ENCODE data around the gene SLC25A44.

Gene SLC25A44

GRCh38 chr1:156151093-156151688 lies 42.7 kb upstream of the SLC25A44 start:
- Histone ChIP-seq H3K27me3 (ENCODE audit: control insufficient read depth in 5 of 5, insufficient read depth in 4 of 5, low read length in 5 of 5) (peaks cover 0 to 16% (median 4%) of the 10 kb centered on the region in 5 donors), H3K4me3 (ENCODE audit: low read depth in 1 of 5, low read length in 5 of 5) (no peak overlapping the region), H3K27ac (ENCODE audit: low read depth, low read length) (no peak overlapping the region), H3K4me1 (ENCODE audit: control insufficient read depth in 5 of 5, insufficient read depth in 5 of 5, low read length in 5 of 5) (peaks cover 4 to 42% (median 16%) of the 10 kb centered on the region in 5 donors), H3K9me3 (ENCODE audit: control insufficient read depth in 5 of 5, low read length in 5 of 5) (no peaks in the 10 kb centered on the region), H3K9ac (ENCODE audit: low read length in 5 of 5) (no peak overlapping the region), H3K36me3 (ENCODE audit: control insufficient read depth in 5 of 5, insufficient read depth in 5 of 5, low read length in 5 of 5) (no peaks in the 10 kb centered on the region)

- Histone ChIP-seq H3K9me3 (ENCODE audit: control insufficient read depth in 5 of 5, low read length in 5 of 5) (no peaks in the 10 kb centered on the region), H3K36me3 (ENCODE audit: control insufficient read depth in 5 of 5, insufficient read depth in 5 of 5, low read length in 5 of 5) (no peaks in the 10 kb centered on the region), H3K4me3 (ENCODE audit: low read depth in 1 of 5, low read length in 5 of 5) (no peak overlapping the region), H3K27me3 (ENCODE audit: control insufficient read depth in 5 of 5, insufficient read depth in 4 of 5, low read length in 5 of 5) (peaks cover 0 to 16% (median 4%) of the 10 kb centered on the region in 5 donors), H3K4me1 (ENCODE audit: control insufficient read depth in 5 of 5, insufficient read depth in 5 of 5, low read length in 5 of 5) (peaks cover 0 to 29% (median 6%) of the 10 kb centered on the region in 5 donors), H3K9ac (ENCODE audit: low read length in 5 of 5) (no peak overlapping the region), H3K27ac (ENCODE audit: low read depth, low read length) (no peak overlapping the region)
Measured at GRCh38 chr1:156152628-156153027, 41.3 kb upstream of the SLC25A44 start.

- Histone ChIP-seq H3K4me1 (ENCODE audit: control insufficient read depth in 5 of 5, insufficient read depth in 5 of 5, low read length in 5 of 5) (peaks cover 0 to 22% (median 6%) of the 10 kb centered on the region in 5 donors), H3K4me3 (ENCODE audit: low read depth in 1 of 5, low read length in 5 of 5) (no peak within 1 kb of the TSS), H3K27ac (ENCODE audit: low read depth, low read length) (no peak within 1 kb of the TSS), H3K9ac (ENCODE audit: low read length in 5 of 5) (no peak within 1 kb of the TSS), H3K9me3 (ENCODE audit: control insufficient read depth in 5 of 5, low read length in 5 of 5) (no peaks in the 10 kb centered on the region), H3K36me3 (ENCODE audit: control insufficient read depth in 5 of 5, insufficient read depth in 5 of 5, low read length in 5 of 5) (no peaks in the 10 kb centered on the region), H3K27me3 (ENCODE audit: control insufficient read depth in 5 of 5, insufficient read depth in 4 of 5, low read length in 5 of 5) (peaks cover 0 to 16% (median 4%) of the 10 kb centered on the region in 5 donors)
Measured at GRCh38 chr1:156153362-156153761, 40.5 kb upstream of the SLC25A44 start, which contains the start of gene SEMA4A. TSS of gene SEMA4A (plus strand) at chr1:156153585. CDS start at chr1:156154579, 994 bp downstream.

- peaks cover 0 to 17% (median 6%) of the 10 kb centered on the region in 5 donors for H3K4me1 ChIP-seq (ENCODE audit: control insufficient read depth in 5 of 5, insufficient read depth in 5 of 5, low read length in 5 of 5)
- H3K36me3 ChIP-seq (ENCODE audit: control insufficient read depth in 5 of 5, insufficient read depth in 5 of 5, low read length in 5 of 5), result no peaks in the 10 kb centered on the region
- H3K9me3 ChIP-seq (ENCODE audit: control insufficient read depth in 5 of 5, low read length in 5 of 5), result no peaks in the 10 kb centered on the region
- no peak overlapping the region for H3K9ac ChIP-seq (ENCODE audit: low read length in 5 of 5)
- peaks cover 0 to 15% (median 4%) of the 10 kb centered on the region in 5 donors for H3K27me3 ChIP-seq (ENCODE audit: control insufficient read depth in 5 of 5, insufficient read depth in 4 of 5, low read length in 5 of 5)
- H3K4me3 ChIP-seq (ENCODE audit: low read depth in 1 of 5, low read length in 5 of 5), result no peak overlapping the region
- H3K27ac ChIP-seq (ENCODE audit: low read depth, low read length), result no peak overlapping the region
Measured at GRCh38 chr1:156154317-156154749, 39.6 kb upstream of the SLC25A44 start.

GRCh38 chr1:156155756-156156510 lies 38.0 kb upstream of the SLC25A44 start:
- Histone ChIP-seq H3K4me1 (ENCODE audit: control insufficient read depth in 5 of 5, insufficient read depth in 5 of 5, low read length in 5 of 5) (peaks cover 2 to 22% (median 13%) of the 10 kb centered on the region in 5 donors), H3K9me3 (ENCODE audit: control insufficient read depth in 5 of 5, low read length in 5 of 5) (no peaks in the 10 kb centered on the region), H3K27me3 (ENCODE audit: control insufficient read depth in 5 of 5, insufficient read depth in 4 of 5, low read length in 5 of 5) (no peaks in the 10 kb centered on the region), H3K27ac (ENCODE audit: low read depth, low read length) (no peak overlapping the region), H3K9ac (ENCODE audit: low read length in 5 of 5) (no peak overlapping the region), H3K36me3 (ENCODE audit: control insufficient read depth in 5 of 5, insufficient read depth in 5 of 5, low read length in 5 of 5) (no peaks in the 10 kb centered on the region), H3K4me3 (ENCODE audit: low read depth in 1 of 5, low read length in 5 of 5) (no peak overlapping the region)

GRCh38 chr1:156157506-156157905 lies 36.4 kb upstream of the SLC25A44 start:
- Histone ChIP-seq H3K36me3 (ENCODE audit: control insufficient read depth in 5 of 5, insufficient read depth in 5 of 5, low read length in 5 of 5) (no peaks in the 10 kb centered on the region), H3K4me1 (ENCODE audit: control insufficient read depth in 5 of 5, insufficient read depth in 5 of 5, low read length in 5 of 5) (peaks cover 7 to 27% (median 17%) of the 10 kb centered on the region in 5 donors), H3K9ac (ENCODE audit: low read length in 5 of 5) (no peak overlapping the region), H3K9me3 (ENCODE audit: control insufficient read depth in 5 of 5, low read length in 5 of 5) (no peaks in the 10 kb centered on the region), H3K27me3 (ENCODE audit: control insufficient read depth in 5 of 5, insufficient read depth in 4 of 5, low read length in 5 of 5) (no peaks in the 10 kb centered on the region), H3K4me3 (ENCODE audit: low read depth in 1 of 5, low read length in 5 of 5) (no peak overlapping the region), H3K27ac (ENCODE audit: low read depth, low read length) (no peak overlapping the region)

- Histone ChIP-seq H3K36me3 (ENCODE audit: control insufficient read depth in 5 of 5, insufficient read depth in 5 of 5, low read length in 5 of 5) (peaks cover 0 to under 1% (median 0%) of the 10 kb centered on the region in 5 donors), H3K4me3 (ENCODE audit: low read depth in 1 of 5, low read length in 5 of 5) (no peak overlapping the region), H3K4me1 (ENCODE audit: control insufficient read depth in 5 of 5, insufficient read depth in 5 of 5, low read length in 5 of 5) (peaks cover 7 to 28% (median 17%) of the 10 kb centered on the region in 5 donors), H3K9me3 (ENCODE audit: control insufficient read depth in 5 of 5, low read length in 5 of 5) (no peaks in the 10 kb centered on the region), H3K9ac (ENCODE audit: low read length in 5 of 5) (no peak overlapping the region), H3K27me3 (ENCODE audit: control insufficient read depth in 5 of 5, insufficient read depth in 4 of 5, low read length in 5 of 5) (no peaks in the 10 kb centered on the region), H3K27ac (ENCODE audit: low read depth, low read length) (no peak overlapping the region)
Measured at GRCh38 chr1:156157966-156158365, 35.9 kb upstream of the SLC25A44 start.

- Histone ChIP-seq H3K4me3 (ENCODE audit: low read depth in 1 of 5, low read length in 5 of 5) (peak overlapping the region; percentile 19 to 76 (median 66)), H3K36me3 (ENCODE audit: control insufficient read depth in 5 of 5, insufficient read depth in 5 of 5, low read length in 5 of 5) (peaks cover 0 to 2% (median 0%) of the 10 kb centered on the region in 5 donors), H3K4me1 (ENCODE audit: control insufficient read depth in 5 of 5, insufficient read depth in 5 of 5, low read length in 5 of 5) (peaks cover 7 to 30% (median 17%) of the 10 kb centered on the region in 5 donors), H3K27me3 (ENCODE audit: control insufficient read depth in 5 of 5, insufficient read depth in 4 of 5, low read length in 5 of 5) (no peaks in the 10 kb centered on the region), H3K9me3 (ENCODE audit: control insufficient read depth in 5 of 5, low read length in 5 of 5) (no peaks in the 10 kb centered on the region), H3K9ac (ENCODE audit: low read length in 5 of 5) (peak overlapping the region in 3 of 5 donors; percentile 12 to 73 (median 68)), H3K27ac (ENCODE audit: low read depth, low read length) (peak overlapping the region; percentile 38)
Measured at GRCh38 chr1:156160000-156160742, 33.7 kb upstream of the SLC25A44 start.

GRCh38 chr1:156160743-156161171 lies 33.1 kb upstream of the SLC25A44 start:
- H3K9ac ChIP-seq (ENCODE audit: low read length in 5 of 5), result peak overlapping the region in 3 of 5 donors; percentile 12 to 73 (median 68)
- peak overlapping the region; percentile 38 for H3K27ac ChIP-seq (ENCODE audit: low read depth, low read length)
- H3K36me3 ChIP-seq (ENCODE audit: control insufficient read depth in 5 of 5, insufficient read depth in 5 of 5, low read length in 5 of 5), result peaks cover 0 to 2% (median 0%) of the 10 kb centered on the region in 5 donors

More at GRCh38 chr1:156160743-156161171, 33.1 kb upstream of the SLC25A44 start:
- Histone ChIP-seq H3K9me3 (ENCODE audit: control insufficient read depth in 5 of 5, low read length in 5 of 5) (no peaks in the 10 kb centered on the region), H3K4me3 (ENCODE audit: low read depth in 1 of 5, low read length in 5 of 5) (peak overlapping the region; percentile 19 to 76 (median 66)), H3K27me3 (ENCODE audit: control insufficient read depth in 5 of 5, insufficient read depth in 4 of 5, low read length in 5 of 5) (no peaks in the 10 kb centered on the region), H3K4me1 (ENCODE audit: control insufficient read depth in 5 of 5, insufficient read depth in 5 of 5, low read length in 5 of 5) (peaks cover 7 to 30% (median 17%) of the 10 kb centered on the region in 5 donors)
